IPS DF 4.7 (cell line): ENCODE data around the gene SMYD1.

ENCODE experiments used
- DNase-seq: peaks from one replicate; pipeline ENCODE4 v3.0.0-alpha.2; 2013; ENCODE audit warnings: low spot score; ENCODE audit errors: extremely low read depth

Gene SMYD1

GRCh38 chr2:88122141-88122884 lies 54.7 kb downstream of the SMYD1 start:
- DNase-seq, result no peak

GRCh38 chr2:88123164-88123974 lies 55.7 kb downstream of the SMYD1 start:
- DNase-seq, result no peak

GRCh38 chr2:88123975-88124917 lies 56.6 kb downstream of the SMYD1 start:
- no peak for DNase-seq

- DNase-seq, result no peak
Measured at GRCh38 chr2:88125344-88125923, 57.8 kb downstream of the SMYD1 start.

GRCh38 chr2:88125924-88126771 lies 58.5 kb downstream of the SMYD1 start:
- no peak for DNase-seq

GRCh38 chr2:88126772-88127637 lies 59.4 kb downstream of the SMYD1 start:
- no peak for DNase-seq

GRCh38 chr2:88127638-88127887 lies 59.9 kb downstream of the SMYD1 start:
- no peak for DNase-seq

- DNase-seq, result no peak
Measured at GRCh38 chr2:88127888-88128653, 60.4 kb downstream of the SMYD1 start, which contains the start of gene FABP1. Gene FABP1, minus strand, starts transcription at chr2:88128062. Its CDS starts 45 bp downstream, at chr2:88128017.

- DNase-seq, result no peak
Measured at GRCh38 chr2:88128654-88129312, 61.2 kb downstream of the SMYD1 start.

- no peak for DNase-seq
Measured at GRCh38 chr2:88129313-88129959, 61.8 kb downstream of the SMYD1 start.

GRCh38 chr2:88131201-88131998 lies 63.8 kb downstream of the SMYD1 start:
- DNase-seq, result no peak

- no peak for DNase-seq
Measured at GRCh38 chr2:88131999-88132368, 64.4 kb downstream of the SMYD1 start.

GRCh38 chr2:88133875-88134274 lies 66.2 kb downstream of the SMYD1 start:
- DNase-seq, result no peak

- DNase-seq, result no peak
Measured at GRCh38 chr2:88136817-88137216, 69.2 kb downstream of the SMYD1 start.

- DNase-seq, result no peak
Measured at GRCh38 chr2:88137833-88138232, 70.2 kb downstream of the SMYD1 start.

- DNase-seq, result no peak
Measured at GRCh38 chr2:88139203-88139702, 71.6 kb downstream of the SMYD1 start.

- no peak for DNase-seq
Measured at GRCh38 chr2:88139804-88140203, 72.2 kb downstream of the SMYD1 start.
